ENCODE results near the gene PTPRF.

DNA sequence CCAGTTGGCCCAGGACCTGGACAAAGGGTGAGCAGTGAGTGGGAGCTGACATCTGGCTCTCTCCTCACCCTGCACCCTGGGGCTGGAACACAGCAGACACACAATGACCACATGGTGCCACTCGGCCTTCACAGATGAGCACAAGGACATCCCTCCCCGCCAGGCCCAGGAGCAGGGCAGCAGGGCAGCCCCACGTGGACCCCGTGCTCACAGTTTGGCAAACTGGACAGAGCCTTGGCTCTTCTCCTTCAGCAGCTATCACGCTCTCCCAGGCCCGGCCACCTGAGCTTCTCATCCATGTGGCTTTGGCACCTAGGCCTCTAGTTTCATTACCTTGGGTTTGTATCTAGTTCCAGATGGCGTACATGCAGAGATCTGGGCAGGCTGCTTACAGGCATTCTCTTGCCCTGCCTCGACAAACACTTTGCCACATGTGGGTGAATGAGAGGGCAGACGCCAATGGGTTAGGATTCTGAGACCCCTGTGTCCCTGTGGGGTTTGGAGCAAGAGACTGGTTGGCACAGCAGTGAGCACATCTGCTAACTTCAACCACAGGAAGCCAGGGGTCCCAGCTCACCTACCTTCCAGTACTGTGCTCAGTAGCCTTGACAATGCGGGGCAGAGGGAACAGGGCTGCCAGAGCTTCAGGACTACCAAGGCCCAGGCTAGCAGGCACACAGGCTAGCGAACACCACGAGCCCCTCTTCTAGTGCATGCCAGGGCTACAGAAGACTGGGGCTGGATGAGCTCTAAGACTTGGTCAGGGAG, 3.4 kb upstream of the PTPRF start:
- TF ChIP-seq RAD21 (IDR thresholded peaks at IDR 0.05) (no peak), NR2F2 (IDR thresholded peaks at IDR 0.05) (no peak), JUND (IDR thresholded peaks at IDR 0.05) (no peak)
- TF ChIP-seq, protein P1, sequence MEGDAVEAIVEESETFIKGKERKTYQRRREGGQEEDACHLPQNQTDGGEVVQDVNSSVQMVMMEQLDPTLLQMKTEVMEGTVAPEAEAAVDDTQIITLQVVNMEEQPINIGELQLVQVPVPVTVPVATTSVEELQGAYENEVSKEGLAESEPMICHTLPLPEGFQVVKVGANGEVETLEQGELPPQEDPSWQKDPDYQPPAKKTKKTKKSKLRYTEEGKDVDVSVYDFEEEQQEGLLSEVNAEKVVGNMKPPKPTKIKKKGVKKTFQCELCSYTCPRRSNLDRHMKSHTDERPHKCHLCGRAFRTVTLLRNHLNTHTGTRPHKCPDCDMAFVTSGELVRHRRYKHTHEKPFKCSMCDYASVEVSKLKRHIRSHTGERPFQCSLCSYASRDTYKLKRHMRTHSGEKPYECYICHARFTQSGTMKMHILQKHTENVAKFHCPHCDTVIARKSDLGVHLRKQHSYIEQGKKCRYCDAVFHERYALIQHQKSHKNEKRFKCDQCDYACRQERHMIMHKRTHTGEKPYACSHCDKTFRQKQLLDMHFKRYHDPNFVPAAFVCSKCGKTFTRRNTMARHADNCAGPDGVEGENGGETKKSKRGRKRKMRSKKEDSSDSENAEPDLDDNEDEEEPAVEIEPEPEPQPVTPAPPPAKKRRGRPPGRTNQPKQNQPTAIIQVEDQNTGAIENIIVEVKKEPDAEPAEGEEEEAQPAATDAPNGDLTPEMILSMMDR (IDR thresholded peaks at IDR 0.05; ENCODE audit: low read depth, low read length, missing input control), result no peak
- TF ChIP-seq, protein P2, sequence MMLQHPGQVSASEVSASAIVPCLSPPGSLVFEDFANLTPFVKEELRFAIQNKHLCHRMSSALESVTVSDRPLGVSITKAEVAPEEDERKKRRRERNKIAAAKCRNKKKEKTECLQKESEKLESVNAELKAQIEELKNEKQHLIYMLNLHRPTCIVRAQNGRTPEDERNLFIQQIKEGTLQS (IDR thresholded peaks at IDR 0.05), result no peak
